Skeletal muscle tissue (tissue), 4 donors: ENCODE measurements around the gene TMTC3. TPM values are rescaled to one million over a fixed set of nuclear protein-coding genes. Genes with fewer than 3 reads are reported as not detected.

Experiments used
- H3K27ac ChIP-seq: one replicate; pipeline ENCODE4 v1.7.0; 2013; ENCODE audit warnings: mild to moderate bottlenecking, low read depth, low read length, inconsistent platforms
- H3K27me3 ChIP-seq, 3 donors: one replicate each; pipeline ENCODE4 v1.7.0; 2013; ENCODE audit warnings: low read length in 3 of 3; ENCODE audit not compliant: control insufficient read depth in 3 of 3, insufficient read depth in 3 of 3
- H3K36me3 ChIP-seq, 3 donors: one replicate each; pipeline ENCODE4 v1.7.0; 2013; ENCODE audit warnings: low read length in 3 of 3; ENCODE audit not compliant: control insufficient read depth in 3 of 3, insufficient read depth in 3 of 3
- H3K4me1 ChIP-seq, 3 donors: one replicate each; pipeline ENCODE4 v1.7.0; 2013; ENCODE audit warnings: low read length in 3 of 3, mild to moderate bottlenecking in 3 of 3; ENCODE audit not compliant: control insufficient read depth in 3 of 3, insufficient read depth in 3 of 3
- H3K4me3 ChIP-seq, 3 donors: one replicate each; pipeline ENCODE4 v1.7.0; 2013; ENCODE audit warnings: low read length in 3 of 3
- H3K9ac ChIP-seq, 3 donors: one replicate each; pipeline ENCODE4 v1.7.0; 2013; ENCODE audit warnings: low read length in 3 of 3, mild to moderate bottlenecking in 3 of 3, moderate library complexity in 2 of 3, low read depth in 1 of 3
- H3K9me3 ChIP-seq, 3 donors: one replicate each; pipeline ENCODE4 v1.7.0; 2013; ENCODE audit warnings: low read length in 3 of 3; ENCODE audit not compliant: control insufficient read depth in 3 of 3
- total RNA-seq: library from RNA; depleted of rRNA; stranded (reverse); fragments of >200 nt; gene quantifications from one replicate; pipeline ENCODE4 v1.2.3, GENCODE V29; 2014
- donor health status: Osteomylitis.

TMTC3 gene
- total RNA-seq, 1 donor from 2014 or later = 13.6 TPM

- H3K27ac ChIP-seq = no peak overlapping the region
- no peak overlapping the region for H3K4me3 ChIP-seq
- no peaks in the 10 kb centered on the region for H3K9me3 ChIP-seq
- no peak overlapping the region for H3K9ac ChIP-seq
- no peaks in the 10 kb centered on the region for H3K4me1 ChIP-seq
- H3K27me3 ChIP-seq = no peaks in the 10 kb centered on the region
- H3K36me3 ChIP-seq = no peaks in the 10 kb centered on the region
These were observed 93.2 kb downstream of the TMTC3 start for GRCh38 chr12:88235183-88235833.

GRCh38 chr12:88237954-88238353 lies 95.8 kb downstream of the TMTC3 start:
- Histone ChIP-seq H3K36me3 (no peaks in the 10 kb centered on the region), H3K27me3 (no peaks in the 10 kb centered on the region), H3K9ac (no peak overlapping the region), H3K4me1 (no peaks in the 10 kb centered on the region), H3K27ac (no peak overlapping the region), H3K9me3 (no peaks in the 10 kb centered on the region), H3K4me3 (no peak overlapping the region)

- H3K36me3 ChIP-seq = no peaks in the 10 kb centered on the region
- H3K27ac ChIP-seq = no peak overlapping the region
- H3K4me1 ChIP-seq = no peaks in the 10 kb centered on the region
- H3K9me3 ChIP-seq = no peaks in the 10 kb centered on the region
- no peak overlapping the region for H3K9ac ChIP-seq
- H3K27me3 ChIP-seq = no peaks in the 10 kb centered on the region
- no peak overlapping the region for H3K4me3 ChIP-seq
These were observed 96.3 kb downstream of the TMTC3 start for GRCh38 chr12:88238406-88238805.

- H3K9ac ChIP-seq = no peak overlapping the region
- H3K27ac ChIP-seq = peak overlapping the region; percentile 4
These were observed 99.9 kb downstream of the TMTC3 start for GRCh38 chr12:88241862-88242570.

GRCh38 chr12:88242571-88242925 lies 100.4 kb downstream of the TMTC3 start:
- Histone ChIP-seq H3K9ac (no peak overlapping the region), H3K4me3 (no peak overlapping the region), H3K4me1 (no peaks in the 10 kb centered on the region), H3K36me3 (no peaks in the 10 kb centered on the region), H3K9me3 (no peaks in the 10 kb centered on the region), H3K27me3 (no peaks in the 10 kb centered on the region), H3K27ac (peak overlapping the region; percentile 4)

More at GRCh38 chr12:88241862-88242570, 99.9 kb downstream of the TMTC3 start:
- no peaks in the 10 kb centered on the region for H3K36me3 ChIP-seq
- no peak overlapping the region for H3K4me3 ChIP-seq
- no peaks in the 10 kb centered on the region for H3K9me3 ChIP-seq
- H3K4me1 ChIP-seq = no peaks in the 10 kb centered on the region
- H3K27me3 ChIP-seq = no peaks in the 10 kb centered on the region

- no peaks in the 10 kb centered on the region for H3K4me1 ChIP-seq
- H3K27ac ChIP-seq = peak overlapping the region; percentile 4
- no peak overlapping the region for H3K9ac ChIP-seq
- no peaks in the 10 kb centered on the region for H3K27me3 ChIP-seq
- H3K9me3 ChIP-seq = no peaks in the 10 kb centered on the region
- H3K36me3 ChIP-seq = no peaks in the 10 kb centered on the region
- no peak overlapping the region for H3K4me3 ChIP-seq
These were observed 100.8 kb downstream of the TMTC3 start for GRCh38 chr12:88242939-88243338.

GRCh38 chr12:88243982-88244381 lies 101.9 kb downstream of the TMTC3 start:
- no peaks in the 10 kb centered on the region for H3K27me3 ChIP-seq
- H3K9me3 ChIP-seq = no peaks in the 10 kb centered on the region
- no peak overlapping the region for H3K27ac ChIP-seq
- no peak overlapping the region for H3K4me3 ChIP-seq
- no peaks in the 10 kb centered on the region for H3K4me1 ChIP-seq
- H3K36me3 ChIP-seq = no peaks in the 10 kb centered on the region
- H3K9ac ChIP-seq = no peak overlapping the region

- no peaks in the 10 kb centered on the region for H3K27me3 ChIP-seq
- H3K4me1 ChIP-seq = no peaks in the 10 kb centered on the region
- no peaks in the 10 kb centered on the region for H3K36me3 ChIP-seq
- H3K9ac ChIP-seq = no peak overlapping the region
- H3K4me3 ChIP-seq = no peak overlapping the region
- H3K9me3 ChIP-seq = no peaks in the 10 kb centered on the region
- no peak overlapping the region for H3K27ac ChIP-seq
These were observed 103.8 kb downstream of the TMTC3 start for GRCh38 chr12:88245905-88246304.

GRCh38 chr12:88247241-88247643 lies 105.1 kb downstream of the TMTC3 start:
- no peak overlapping the region for H3K9ac ChIP-seq
- H3K27me3 ChIP-seq = no peaks in the 10 kb centered on the region
- H3K9me3 ChIP-seq = no peaks in the 10 kb centered on the region
- H3K4me3 ChIP-seq = no peak overlapping the region
- no peaks in the 10 kb centered on the region for H3K36me3 ChIP-seq
- H3K4me1 ChIP-seq = no peaks in the 10 kb centered on the region
- H3K27ac ChIP-seq = no peak overlapping the region

GRCh38 chr12:88248606-88249005 lies 106.5 kb downstream of the TMTC3 start:
- Histone ChIP-seq H3K4me1 (no peaks in the 10 kb centered on the region), H3K36me3 (no peaks in the 10 kb centered on the region), H3K27ac (no peak overlapping the region), H3K4me3 (no peak overlapping the region), H3K9ac (no peak overlapping the region), H3K9me3 (no peaks in the 10 kb centered on the region), H3K27me3 (no peaks in the 10 kb centered on the region)
